Glutamatergic neuron (in vitro differentiated cells): ENCODE data around the gene CCDC63. TPM values are rescaled to one million over a fixed set of nuclear protein-coding genes. Genes with fewer than 3 reads are reported as not detected.

Source experiments
- DNase-seq: peaks from one replicate; pipeline ENCODE4 v3.0.0; 2022
- H3K27ac Mint-ChIP-seq: one replicate; pipeline ENCODE4 v1.8.0; 2020; ENCODE audit warnings: mild to moderate bottlenecking, mixed read lengths, inconsistent platforms; ENCODE audit not compliant: unreplicated experiment
- H3K27me3 Mint-ChIP-seq: one replicate; pipeline ENCODE4 v1.8.0; 2020; ENCODE audit warnings: mild to moderate bottlenecking, moderate library complexity, mixed read lengths, inconsistent platforms; ENCODE audit not compliant: unreplicated experiment
- H3K36me3 Mint-ChIP-seq: one replicate; pipeline ENCODE4 v1.8.0; 2020; ENCODE audit warnings: mild to moderate bottlenecking, mixed read lengths, inconsistent platforms; ENCODE audit not compliant: unreplicated experiment
- H3K4me1 Mint-ChIP-seq: one replicate; pipeline ENCODE4 v1.8.0; 2020; ENCODE audit warnings: mild to moderate bottlenecking, low read depth, mixed read lengths, inconsistent platforms; ENCODE audit not compliant: unreplicated experiment
- H3K4me3 Mint-ChIP-seq: one replicate; pipeline ENCODE4 v1.8.0; 2020; ENCODE audit warnings: mild to moderate bottlenecking, mixed read lengths, inconsistent platforms; ENCODE audit not compliant: unreplicated experiment
- H3K9me3 Mint-ChIP-seq: one replicate; pipeline ENCODE4 v1.8.0; 2020; ENCODE audit warnings: mild to moderate bottlenecking, moderate library complexity, mixed read lengths, inconsistent platforms; ENCODE audit not compliant: unreplicated experiment
- total RNA-seq: library from RNA; stranded (reverse); fragmentation: NEBNext Ultra II Directional; extraction: Animal tissue kit (Norgen Biotek cat#: 25700); gene quantifications from one replicate; pipeline ENCODE4 v1.2.1, GENCODE V29; 2021; ENCODE audit not compliant: unreplicated experiment
- TF ChIP-seq, protein P1 (sequence below): fragments of 200-600 bp; sonication (generic); IDR thresholded peaks from one replicate; pipeline ENCODE4 v1.5.0; 2021; ENCODE audit not compliant: partially characterized antibody, unreplicated experiment

Gene CCDC63
- total RNA-seq, 1 donor from 2014 or later: 0.32 TPM

DNA sequence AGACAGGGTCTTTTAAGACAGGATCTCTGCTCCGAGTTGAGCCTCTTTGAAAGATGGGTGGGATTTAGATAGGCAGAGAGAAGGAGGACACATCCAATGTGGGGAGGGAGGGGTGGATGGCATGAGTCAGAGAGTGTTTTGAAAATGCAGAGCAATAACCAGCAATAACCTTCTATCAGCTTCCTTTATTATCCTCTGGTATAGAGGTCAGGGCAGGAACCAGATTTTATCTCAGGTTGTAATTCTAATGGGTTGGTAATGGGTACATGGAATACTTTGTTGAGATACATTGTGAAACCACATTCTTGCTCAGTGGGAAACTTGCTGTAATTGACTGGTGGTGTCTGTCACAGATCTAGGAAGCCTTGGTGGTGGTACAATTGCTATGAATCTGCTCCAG is 37.6 kb upstream of the CCDC63 start:
- H3K27ac Mint-ChIP-seq: no peak overlapping the region
- H3K9me3 Mint-ChIP-seq: no peaks in the 10 kb centered on the region
- H3K4me3 Mint-ChIP-seq: no peak overlapping the region
- DNase-seq: no peak
- no peaks in the 10 kb centered on the region for H3K36me3 Mint-ChIP-seq
- peaks cover 3% of the 10 kb centered on the region for H3K4me1 Mint-ChIP-seq
- TF ChIP-seq, protein P1, sequence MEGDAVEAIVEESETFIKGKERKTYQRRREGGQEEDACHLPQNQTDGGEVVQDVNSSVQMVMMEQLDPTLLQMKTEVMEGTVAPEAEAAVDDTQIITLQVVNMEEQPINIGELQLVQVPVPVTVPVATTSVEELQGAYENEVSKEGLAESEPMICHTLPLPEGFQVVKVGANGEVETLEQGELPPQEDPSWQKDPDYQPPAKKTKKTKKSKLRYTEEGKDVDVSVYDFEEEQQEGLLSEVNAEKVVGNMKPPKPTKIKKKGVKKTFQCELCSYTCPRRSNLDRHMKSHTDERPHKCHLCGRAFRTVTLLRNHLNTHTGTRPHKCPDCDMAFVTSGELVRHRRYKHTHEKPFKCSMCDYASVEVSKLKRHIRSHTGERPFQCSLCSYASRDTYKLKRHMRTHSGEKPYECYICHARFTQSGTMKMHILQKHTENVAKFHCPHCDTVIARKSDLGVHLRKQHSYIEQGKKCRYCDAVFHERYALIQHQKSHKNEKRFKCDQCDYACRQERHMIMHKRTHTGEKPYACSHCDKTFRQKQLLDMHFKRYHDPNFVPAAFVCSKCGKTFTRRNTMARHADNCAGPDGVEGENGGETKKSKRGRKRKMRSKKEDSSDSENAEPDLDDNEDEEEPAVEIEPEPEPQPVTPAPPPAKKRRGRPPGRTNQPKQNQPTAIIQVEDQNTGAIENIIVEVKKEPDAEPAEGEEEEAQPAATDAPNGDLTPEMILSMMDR: no peak
- peaks cover 3% of the 10 kb centered on the region for H3K27me3 Mint-ChIP-seq

GRCh38 chr12:110811972-110812371 is 34.8 kb upstream of the CCDC63 start:
- Mint-ChIP-seq H3K4me3 (no peak overlapping the region), H3K9me3 (peaks cover 2% of the 10 kb centered on the region), H3K36me3 (no peaks in the 10 kb centered on the region), H3K27me3 (peaks cover 4% of the 10 kb centered on the region), H3K4me1 (peaks cover 3% of the 10 kb centered on the region), H3K27ac (no peak overlapping the region)
- DNase-seq: no peak
- TF ChIP-seq, protein P1: no peak

GRCh38 chr12:110813285-110813684 is 33.5 kb upstream of the CCDC63 start:
- H3K4me3 Mint-ChIP-seq: no peak overlapping the region
- peaks cover 4% of the 10 kb centered on the region for H3K27me3 Mint-ChIP-seq
- no peak overlapping the region for H3K27ac Mint-ChIP-seq
- DNase-seq: no peak
- H3K9me3 Mint-ChIP-seq: peaks cover 2% of the 10 kb centered on the region
- peaks cover 3% of the 10 kb centered on the region for H3K4me1 Mint-ChIP-seq
- no peaks in the 10 kb centered on the region for H3K36me3 Mint-ChIP-seq
- TF ChIP-seq, protein P1: no peak

- H3K4me3 Mint-ChIP-seq: no peak overlapping the region
- no peak overlapping the region for H3K27ac Mint-ChIP-seq
- peaks cover 3% of the 10 kb centered on the region for H3K4me1 Mint-ChIP-seq
- no peaks in the 10 kb centered on the region for H3K36me3 Mint-ChIP-seq
- H3K27me3 Mint-ChIP-seq: peaks cover 4% of the 10 kb centered on the region
- no peak for DNase-seq
- H3K9me3 Mint-ChIP-seq: peaks cover 2% of the 10 kb centered on the region
- TF ChIP-seq, protein P1: no peak
Measured at GRCh38 chr12:110813756-110814155, 33.0 kb upstream of the CCDC63 start.

GRCh38 chr12:110816248-110816647 is 30.5 kb upstream of the CCDC63 start:
- Mint-ChIP-seq H3K4me3 (no peak overlapping the region), H3K27me3 (peaks cover 6% of the 10 kb centered on the region), H3K27ac (no peak overlapping the region), H3K36me3 (no peaks in the 10 kb centered on the region), H3K4me1 (peaks cover 3% of the 10 kb centered on the region), H3K9me3 (peaks cover 2% of the 10 kb centered on the region)
- TF ChIP-seq, protein P1: no peak
- DNase-seq: no peak
